GM10847 (cell line): ENCODE results near the gene ADAMTSL1.

Experiments used
- POLR2A ChIP-seq: IDR thresholded peaks from 2 replicates; pipeline ENCODE4 v1.6.1; 2011; ENCODE audit not compliant: insufficient read length; ENCODE audit errors: extremely low read depth

The ADAMTSL1 gene

GRCh38 chr9:18692268-18692667 lies 218.3 kb downstream of the ADAMTSL1 start:
- no peak for TF ChIP-seq POLR2A

DNA sequence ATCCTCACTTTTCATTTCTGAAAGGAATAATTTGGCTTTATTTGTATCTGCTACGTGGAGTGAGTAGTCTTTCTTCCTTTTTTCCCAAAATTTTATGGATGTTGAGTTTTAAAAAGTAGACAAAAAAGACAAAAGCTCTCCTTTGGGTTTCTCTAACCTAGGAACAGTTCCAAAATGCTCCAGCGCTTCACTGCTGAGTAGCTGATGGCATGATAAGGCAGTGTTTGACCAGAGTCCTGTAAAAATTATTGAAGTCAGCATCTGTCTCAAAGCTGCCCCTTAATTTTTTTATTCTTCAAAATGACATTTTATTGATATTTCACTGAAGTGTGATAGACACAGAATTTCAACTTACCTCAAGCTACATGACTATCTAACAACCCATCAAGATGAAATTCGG lies 219.0 kb downstream of the ADAMTSL1 start:
- no peak for TF ChIP-seq POLR2A

GRCh38 chr9:18694959-18695668 lies 221.2 kb downstream of the ADAMTSL1 start:
- no peak for TF ChIP-seq POLR2A

- no peak for TF ChIP-seq POLR2A
Observed at GRCh38 chr9:18698992-18699391, 225.0 kb downstream of the ADAMTSL1 start.

- no peak for TF ChIP-seq POLR2A
Observed at GRCh38 chr9:18699764-18700163, 225.8 kb downstream of the ADAMTSL1 start.

DNA sequence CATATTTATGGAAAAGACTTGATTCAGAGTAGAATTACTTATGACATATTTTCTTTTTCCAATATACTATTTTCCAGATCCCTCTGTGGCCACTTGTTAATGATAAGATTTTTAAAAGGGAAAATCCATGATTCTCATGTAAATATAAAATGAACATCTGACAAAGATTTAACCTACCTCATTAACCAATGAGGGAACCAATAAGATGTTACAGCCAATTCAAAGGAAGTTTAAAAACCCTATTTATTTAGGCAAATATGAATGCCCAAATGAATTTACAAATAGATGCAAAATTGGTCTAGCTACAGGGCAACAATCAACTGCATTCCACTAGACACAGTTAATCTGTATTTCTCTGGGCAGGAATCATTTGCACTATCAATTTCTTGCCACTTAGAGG lies 226.8 kb downstream of the ADAMTSL1 start:
- no peak for TF ChIP-seq POLR2A

DNA sequence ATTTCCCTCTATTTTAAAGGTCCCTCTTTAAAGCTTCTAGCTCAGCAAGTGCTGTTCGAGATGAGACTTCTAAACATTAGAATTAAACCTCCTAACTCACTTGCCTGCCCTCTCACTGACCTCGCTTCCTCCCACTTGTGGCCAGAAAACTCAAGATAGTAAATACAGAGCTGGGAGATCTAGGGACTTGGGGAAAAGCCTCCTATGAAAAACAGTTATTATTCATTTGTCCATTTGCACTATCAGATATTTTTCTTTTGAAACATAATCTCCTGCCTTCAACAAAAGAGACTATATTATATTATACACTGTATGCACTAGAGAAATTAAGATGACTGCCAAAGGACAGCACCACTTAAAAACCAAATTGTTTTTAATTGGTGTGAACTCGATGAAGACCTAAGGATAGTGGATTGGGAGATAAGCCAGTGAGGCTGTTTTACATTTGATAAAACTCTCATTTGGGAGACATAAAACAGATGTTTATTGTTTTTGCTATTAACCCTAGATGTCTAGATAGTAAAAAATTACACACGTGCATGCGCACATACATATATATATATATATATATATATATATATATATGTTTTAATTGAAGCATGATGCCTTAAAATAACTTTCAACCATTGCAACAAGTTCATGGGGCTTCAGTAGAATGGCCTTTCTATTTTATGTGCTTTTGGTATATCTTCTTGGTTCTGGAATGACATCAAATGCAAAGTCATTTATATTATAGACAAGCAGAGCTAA lies 229.4 kb downstream of the ADAMTSL1 start:
- TF ChIP-seq POLR2A, result no peak

DNA sequence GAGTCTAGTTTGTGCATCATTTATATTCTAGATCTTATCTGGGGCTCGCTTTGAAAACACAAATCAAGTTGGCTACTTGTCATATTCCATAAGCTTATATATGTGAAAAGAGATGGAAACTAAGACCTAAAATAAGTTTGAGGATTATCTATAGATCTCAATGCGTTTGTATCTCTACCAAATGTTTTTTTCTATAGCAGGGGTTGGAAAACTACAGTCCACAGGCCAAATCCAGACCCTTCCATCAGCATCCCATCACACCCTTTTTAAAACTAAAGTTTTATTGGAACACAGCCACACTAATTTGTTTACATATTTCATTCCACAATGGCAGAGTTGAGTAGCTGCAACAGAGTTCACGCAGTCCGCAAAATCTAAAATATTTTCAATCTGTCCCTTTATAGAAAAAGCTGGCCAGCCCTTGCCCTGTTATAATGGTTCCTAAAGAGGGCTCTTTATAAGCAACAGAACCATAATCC lies 230.0 kb downstream of the ADAMTSL1 start:
- no peak for TF ChIP-seq POLR2A

DNA sequence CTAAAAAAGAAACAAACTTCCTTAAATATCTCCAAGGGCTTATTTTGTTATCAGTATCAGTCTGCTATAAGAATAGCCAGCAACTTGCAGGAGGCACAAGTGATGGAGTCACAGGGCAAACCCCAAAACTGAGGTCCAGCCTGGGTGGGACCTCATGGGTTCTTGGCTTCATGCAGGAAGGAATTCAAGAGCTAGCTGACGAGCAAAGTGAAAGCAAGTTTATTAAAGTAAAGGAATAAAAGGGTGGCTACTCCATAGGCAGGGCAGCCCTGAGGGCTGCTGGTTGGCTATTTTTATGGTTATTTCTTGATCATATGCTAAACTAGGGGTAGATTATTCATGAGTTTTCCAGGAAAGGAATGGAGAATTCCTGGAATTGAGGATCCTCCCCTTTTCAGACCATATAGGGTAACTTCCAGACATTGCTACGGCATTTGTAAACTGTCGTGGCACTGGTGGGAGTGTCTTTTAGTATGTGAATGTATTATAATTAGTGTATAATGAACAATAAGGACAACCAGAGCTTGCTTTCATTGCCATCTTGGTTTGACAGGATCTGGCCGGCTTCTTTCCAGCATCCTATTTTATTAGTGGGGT lies 231.9 kb downstream of the ADAMTSL1 start:
- no peak for TF ChIP-seq POLR2A

- no peak for TF ChIP-seq POLR2A
Observed at GRCh38 chr9:18706648-18707047, 232.7 kb downstream of the ADAMTSL1 start.

- TF ChIP-seq POLR2A, result no peak
Observed at GRCh38 chr9:18707061-18707461, 233.1 kb downstream of the ADAMTSL1 start.

GRCh38 chr9:18707489-18708205 lies 233.7 kb downstream of the ADAMTSL1 start:
- TF ChIP-seq POLR2A, result no peak

GRCh38 chr9:18708429-18708828 lies 234.5 kb downstream of the ADAMTSL1 start:
- no peak for TF ChIP-seq POLR2A

- TF ChIP-seq POLR2A, result no peak
Observed at GRCh38 chr9:18710065-18710464, 236.1 kb downstream of the ADAMTSL1 start.

GRCh38 chr9:18717759-18718158 lies 243.8 kb downstream of the ADAMTSL1 start:
- no peak for TF ChIP-seq POLR2A
